CD4-positive, alpha-beta T cell treated with Interleukin-2 at 100 ng/mL for 4 hours (primary cell): Measurements from ENCODE around the gene NOVA1.

Source experiments
- DNase-seq: peaks from one replicate; pipeline ENCODE4 v3.0.0-alpha.2; 2020; ENCODE audit warnings: low spot score

Gene NOVA1

GRCh38 chr14:26444822-26445221 lies 153.0 kb downstream of the NOVA1 start:
- no peak for DNase-seq

DNA sequence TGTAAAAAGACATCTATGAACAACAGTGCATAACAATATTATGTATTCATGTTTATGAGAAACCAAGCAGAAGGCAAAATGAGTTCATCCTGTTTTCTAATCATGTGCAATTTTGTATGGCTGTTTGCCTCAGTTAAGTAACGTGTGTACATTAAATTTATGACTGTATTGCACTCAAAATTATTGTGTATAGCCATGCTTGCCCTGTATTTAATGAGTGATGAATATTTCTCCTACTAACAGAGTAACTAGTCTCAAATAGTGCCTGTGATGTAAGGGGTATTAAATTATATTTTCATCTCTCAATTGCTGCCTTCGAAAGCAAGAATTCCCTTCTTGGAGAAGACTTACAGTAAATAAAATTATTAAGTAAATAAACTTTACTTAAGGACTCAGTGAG lies 154.2 kb downstream of the NOVA1 start:
- no peak for DNase-seq

- no peak for DNase-seq
Measured at GRCh38 chr14:26429205-26429604, 168.6 kb downstream of the NOVA1 start.

- no peak for DNase-seq
Measured at GRCh38 chr14:26427097-26427496, 170.7 kb downstream of the NOVA1 start.

- no peak for DNase-seq
Measured at GRCh38 chr14:26424537-26424936, 173.3 kb downstream of the NOVA1 start.

GRCh38 chr14:26415618-26416123 lies 182.2 kb downstream of the NOVA1 start:
- no peak for DNase-seq

- DNase-seq, result no peak
Measured at GRCh38 chr14:26414926-26415325, 182.9 kb downstream of the NOVA1 start.

DNA sequence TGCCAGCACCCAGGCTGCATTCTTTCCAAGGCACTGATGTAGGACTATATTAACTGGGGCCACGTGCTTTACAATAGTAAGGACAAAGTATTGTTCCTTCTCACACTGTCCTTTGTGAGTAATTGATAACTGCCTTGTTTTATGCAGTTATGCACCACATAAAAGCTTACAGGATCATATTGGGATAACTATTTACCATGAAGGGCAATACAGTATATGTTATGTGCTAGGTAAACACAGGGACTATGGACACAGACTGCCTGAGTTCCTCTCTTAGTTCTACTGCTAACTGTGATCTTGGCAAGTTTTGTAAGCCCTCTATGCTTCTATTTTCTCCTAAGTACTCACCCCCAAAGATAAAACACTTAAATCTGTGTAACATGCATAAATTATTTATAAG lies 183.7 kb downstream of the NOVA1 start:
- no peak for DNase-seq

DNA sequence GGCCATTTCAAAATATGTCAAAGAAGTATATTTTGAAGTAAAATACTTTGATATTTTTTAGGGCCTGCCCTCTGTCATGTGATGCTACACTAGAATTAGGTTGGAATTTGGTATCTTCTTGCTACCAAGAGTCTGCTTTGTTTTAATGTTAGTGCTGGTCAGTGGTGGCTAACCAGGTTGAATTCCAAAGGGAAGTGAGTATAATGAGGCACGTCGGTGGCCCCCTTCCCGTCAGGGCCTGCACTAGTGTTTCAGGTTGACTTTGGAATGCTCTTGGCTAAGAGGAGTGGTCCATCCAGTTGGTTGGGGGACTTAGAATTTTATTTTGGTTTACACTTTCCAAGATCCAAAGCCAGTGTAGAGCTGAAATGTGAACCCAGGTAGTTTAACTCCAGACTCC lies 185.4 kb downstream of the NOVA1 start:
- DNase-seq, result no peak

GRCh38 chr14:26410189-26410685 lies 187.6 kb downstream of the NOVA1 start:
- DNase-seq, result no peak

- DNase-seq, result no peak
Measured at GRCh38 chr14:26404927-26405326, 192.9 kb downstream of the NOVA1 start.

DNA sequence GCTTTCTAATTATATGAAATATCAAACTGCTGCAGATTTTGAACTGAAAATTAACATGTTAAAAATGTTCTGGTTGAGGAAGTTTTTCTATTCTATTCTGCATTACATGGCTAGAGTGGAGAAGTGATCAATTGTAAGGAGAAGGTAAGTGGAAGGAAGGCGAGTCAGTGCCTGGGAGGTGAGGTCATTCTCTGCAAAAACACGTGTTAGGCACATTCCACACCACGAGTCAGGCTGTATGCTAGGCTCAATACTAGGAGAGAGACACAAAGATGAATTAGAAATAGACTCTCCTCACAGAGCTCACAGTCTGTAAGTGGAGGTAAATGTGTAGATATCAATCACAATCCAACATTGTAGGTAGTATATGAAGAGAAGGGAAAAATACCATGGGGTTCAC lies 194.1 kb downstream of the NOVA1 start:
- no peak for DNase-seq

DNA sequence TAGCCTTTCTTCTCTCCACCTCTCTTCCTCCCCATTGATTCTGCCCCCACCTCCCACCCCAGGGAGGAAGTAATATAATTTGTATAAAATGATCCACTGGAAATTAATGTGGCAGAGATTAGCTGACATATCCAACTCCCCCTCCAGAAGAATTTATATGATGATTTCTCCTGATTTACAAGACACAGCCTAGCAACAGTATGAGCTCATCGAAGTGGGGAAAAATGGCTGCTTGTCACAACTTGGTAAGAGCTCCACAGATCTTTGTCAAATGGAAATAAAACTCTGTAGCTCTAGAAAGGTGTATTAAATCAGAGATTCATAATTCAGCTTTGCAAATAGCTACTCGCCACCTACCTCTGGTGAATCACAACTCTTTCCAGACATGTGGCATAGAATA lies 195.7 kb downstream of the NOVA1 start:
- no peak for DNase-seq

DNA sequence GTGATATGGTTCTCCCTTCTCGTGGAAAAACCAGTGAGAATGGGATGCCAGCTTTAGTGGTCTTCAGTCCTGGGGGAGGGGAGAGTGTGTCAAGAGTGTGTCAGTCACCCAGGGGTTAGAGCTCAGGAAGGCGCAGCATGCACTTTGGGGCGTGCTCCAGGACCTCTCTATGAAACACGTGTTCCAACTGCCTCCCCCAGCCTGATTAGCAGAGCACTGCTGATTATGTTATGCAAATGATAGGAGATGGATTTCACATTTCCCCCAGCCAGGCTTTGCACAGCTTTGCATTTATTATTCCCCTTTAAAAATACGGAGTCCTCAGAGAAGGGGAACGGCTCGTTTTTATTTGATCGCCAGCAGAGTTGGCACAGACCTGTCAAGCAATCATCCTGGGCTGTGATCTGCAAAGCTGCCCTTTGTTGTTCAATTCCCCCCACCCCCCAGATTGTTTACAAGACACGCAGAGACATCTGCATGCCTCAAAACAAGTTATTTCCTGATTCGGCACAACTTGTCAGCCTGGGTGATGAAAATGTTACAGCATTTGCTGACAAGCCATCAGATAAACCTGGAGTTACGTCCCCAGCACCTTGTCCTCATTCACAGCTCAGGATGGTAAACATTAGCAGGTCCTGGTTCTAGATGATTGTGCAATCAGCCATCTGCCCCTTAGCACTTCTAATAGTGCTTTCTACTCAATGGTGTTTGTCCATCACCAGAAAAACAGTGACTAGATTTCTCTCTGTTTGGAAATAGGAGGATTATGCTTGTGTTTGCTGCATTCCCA lies 196.5 kb downstream of the NOVA1 start:
- no peak for DNase-seq

DNA sequence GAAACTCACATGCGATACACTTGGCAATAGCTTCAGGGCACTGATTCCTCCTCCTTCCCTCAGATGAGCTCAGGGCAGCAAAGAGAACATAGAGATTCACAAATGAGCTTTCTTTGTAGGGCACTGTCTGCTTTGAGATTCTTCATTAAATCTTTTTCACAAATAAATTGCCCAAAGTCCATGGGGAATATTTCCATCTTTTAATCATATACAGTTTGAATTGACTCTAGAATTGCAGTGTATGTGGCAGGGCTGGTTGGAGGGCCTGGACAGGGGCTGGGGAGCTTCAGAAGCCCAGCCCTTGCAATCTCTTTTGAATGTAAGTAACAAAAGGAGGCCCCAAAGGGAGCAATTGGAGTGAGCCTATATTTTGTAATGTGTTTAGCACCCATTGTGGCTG lies 197.5 kb downstream of the NOVA1 start:
- DNase-seq, result no peak

- no peak for DNase-seq
Measured at GRCh38 chr14:26398616-26399015, 199.2 kb downstream of the NOVA1 start.
